ENCODE results near the gene COPS3. TPM values are rescaled to one million over a fixed set of nuclear protein-coding genes. Genes with fewer than 3 reads are reported as not detected.

Gene COPS3
- total RNA-seq, 6 experiments from 2014 or later = 19.7 to 33.0 (median 25.8) TPM

DNA sequence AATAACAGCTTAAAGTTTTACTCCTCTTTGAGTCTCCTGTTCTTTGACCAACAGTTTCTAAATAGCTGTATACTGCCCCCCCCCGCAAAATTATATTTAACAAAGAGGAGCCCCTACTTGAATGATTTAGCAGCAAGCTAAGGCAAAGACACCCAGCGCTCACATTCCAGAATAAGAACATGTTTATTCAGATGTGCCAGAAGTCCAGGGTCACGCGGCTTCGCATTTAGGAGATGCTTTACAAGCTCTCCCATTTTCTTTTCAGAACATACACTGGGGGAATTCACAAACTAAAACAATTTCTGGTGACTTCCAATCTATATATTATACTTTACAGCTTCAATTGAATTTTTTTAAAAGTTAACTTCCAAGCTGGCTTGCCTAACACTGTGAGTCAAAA, 80.2 kb downstream of the COPS3 start:
- TF ChIP-seq, protein P1, sequence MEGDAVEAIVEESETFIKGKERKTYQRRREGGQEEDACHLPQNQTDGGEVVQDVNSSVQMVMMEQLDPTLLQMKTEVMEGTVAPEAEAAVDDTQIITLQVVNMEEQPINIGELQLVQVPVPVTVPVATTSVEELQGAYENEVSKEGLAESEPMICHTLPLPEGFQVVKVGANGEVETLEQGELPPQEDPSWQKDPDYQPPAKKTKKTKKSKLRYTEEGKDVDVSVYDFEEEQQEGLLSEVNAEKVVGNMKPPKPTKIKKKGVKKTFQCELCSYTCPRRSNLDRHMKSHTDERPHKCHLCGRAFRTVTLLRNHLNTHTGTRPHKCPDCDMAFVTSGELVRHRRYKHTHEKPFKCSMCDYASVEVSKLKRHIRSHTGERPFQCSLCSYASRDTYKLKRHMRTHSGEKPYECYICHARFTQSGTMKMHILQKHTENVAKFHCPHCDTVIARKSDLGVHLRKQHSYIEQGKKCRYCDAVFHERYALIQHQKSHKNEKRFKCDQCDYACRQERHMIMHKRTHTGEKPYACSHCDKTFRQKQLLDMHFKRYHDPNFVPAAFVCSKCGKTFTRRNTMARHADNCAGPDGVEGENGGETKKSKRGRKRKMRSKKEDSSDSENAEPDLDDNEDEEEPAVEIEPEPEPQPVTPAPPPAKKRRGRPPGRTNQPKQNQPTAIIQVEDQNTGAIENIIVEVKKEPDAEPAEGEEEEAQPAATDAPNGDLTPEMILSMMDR (IDR thresholded peaks at IDR 0.05) = no peak
- no peak for TF ChIP-seq POLR2A (IDR thresholded peaks at IDR 0.05)
- Histone ChIP-seq H3K36me3 (peaks cover 0 to 6% (median 0%) of the 10 kb centered on the region in 4 donors), H3K27ac (no peak overlapping the region), H3K9me3 (no peaks in the 10 kb centered on the region), H3K4me3 (no peak overlapping the region), H3K4me1 (peaks cover 0 to 19% (median 7%) of the 10 kb centered on the region in 4 donors), H3K27me3 (no peaks in the 10 kb centered on the region)
- DNase-seq (no peak), ATAC-seq (no peak)
- intact Hi-C loops (cut with DNase I) = no loop called here
- WGBS (ENCODE audit: insufficient coverage, low coverage, low lambda C conversion rate, missing lambda C conversion rate) = 74% methylated on average over 4 of the region's 5 CpGs

DNA sequence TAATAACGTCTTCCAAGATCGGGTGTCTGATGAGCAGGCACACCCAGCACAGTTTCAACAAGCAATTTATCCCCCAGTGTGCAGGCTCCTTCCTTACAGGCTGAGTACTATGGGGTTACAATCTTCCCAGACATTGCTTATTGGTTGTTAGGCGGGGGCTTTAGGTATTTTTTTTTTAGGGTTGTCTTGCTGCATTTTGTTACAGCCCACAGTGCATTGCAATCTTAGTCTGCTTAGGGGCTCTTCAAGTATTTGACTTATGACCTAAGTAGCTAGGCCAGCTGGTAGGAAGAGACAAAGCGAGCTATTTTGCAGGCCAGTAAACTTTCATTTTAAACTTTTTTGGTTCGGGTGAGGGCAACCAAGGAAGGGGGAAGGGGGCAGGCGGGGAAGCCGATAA, 80.7 kb downstream of the COPS3 start:
- no peaks in the 10 kb centered on the region for H3K9me3 ChIP-seq
- H3K27me3 ChIP-seq = no peaks in the 10 kb centered on the region
- TF ChIP-seq POLR2A (IDR thresholded peaks at IDR 0.05) = no peak
- TF ChIP-seq, protein P1 (IDR thresholded peaks at IDR 0.05) = no peak
- DNase-seq (no peak), ATAC-seq (no peak)
- WGBS (ENCODE audit: insufficient coverage, low coverage, low lambda C conversion rate, missing lambda C conversion rate) = 73% methylated on average over 3 of the region's 7 CpGs
- intact Hi-C loops (cut with DNase I) = no loop called here
- H3K4me3 ChIP-seq = no peak overlapping the region
- H3K4me1 ChIP-seq = peaks cover 0 to 14% (median 7%) of the 10 kb centered on the region in 4 donors
- peaks cover 0 to 6% (median 0%) of the 10 kb centered on the region in 4 donors for H3K36me3 ChIP-seq
- no peak overlapping the region for H3K27ac ChIP-seq

DNA sequence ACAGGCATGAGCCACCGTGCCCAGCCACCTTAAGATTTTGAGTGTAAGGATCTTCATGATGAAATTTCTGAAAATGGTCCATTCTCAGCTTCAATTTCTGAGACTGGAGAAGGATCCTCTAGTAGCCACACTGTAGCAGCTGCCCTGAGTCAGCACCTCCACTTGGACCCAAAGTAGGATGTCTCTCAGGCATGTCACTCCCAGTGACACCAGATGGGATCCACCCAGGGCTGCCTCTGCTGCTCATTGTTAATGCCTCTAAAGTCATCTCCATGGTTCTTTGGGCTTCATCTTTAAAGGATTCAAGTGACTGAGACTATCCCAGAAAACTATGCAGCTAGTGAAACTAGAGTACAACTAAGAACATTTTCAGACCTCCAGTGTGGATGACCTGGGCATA, 82.8 kb downstream of the COPS3 start:
- DNase-seq = no peak
- no peaks in the 10 kb centered on the region for H3K9me3 ChIP-seq
- no peak for ATAC-seq
- no peak overlapping the region for H3K4me3 ChIP-seq
- 71% methylated on average over 1 of the region's 1 CpG for WGBS (ENCODE audit: insufficient coverage, low coverage, low lambda C conversion rate, missing lambda C conversion rate)
- H3K27ac ChIP-seq = no peak overlapping the region
- H3K27me3 ChIP-seq = no peaks in the 10 kb centered on the region
- no peak for TF ChIP-seq POLR2A (IDR thresholded peaks at IDR 0.05)
- TF ChIP-seq, protein P1 (IDR thresholded peaks at IDR 0.05) = no peak
- intact Hi-C loops (cut with DNase I) = no loop called here
- H3K4me1 ChIP-seq = no peaks in the 10 kb centered on the region
- peaks cover 0 to 6% (median 0%) of the 10 kb centered on the region in 4 donors for H3K36me3 ChIP-seq

DNA sequence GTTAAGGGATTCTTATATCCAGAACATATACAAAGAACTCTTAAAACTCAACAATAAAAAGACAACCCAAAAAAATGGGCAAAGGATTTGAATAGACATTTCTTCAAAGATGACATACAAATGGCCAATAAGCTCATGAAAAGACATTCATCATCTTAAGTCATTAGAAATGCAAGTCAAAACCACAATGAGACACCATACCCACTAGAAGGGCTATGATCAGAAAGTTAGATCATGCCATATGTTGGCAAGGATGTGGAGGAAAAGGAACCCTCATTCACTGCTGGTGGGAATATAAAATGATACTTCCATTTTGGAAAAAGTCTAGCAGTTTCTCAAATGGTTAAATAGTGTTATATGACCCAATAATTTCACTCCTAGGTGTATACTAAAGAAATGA, 84.3 kb downstream of the COPS3 start:
- H3K4me3 ChIP-seq = no peak overlapping the region
- no peaks in the 10 kb centered on the region for H3K4me1 ChIP-seq
- DNase-seq = no peak
- ATAC-seq = no peak
- H3K9me3 ChIP-seq = no peaks in the 10 kb centered on the region
- no peaks in the 10 kb centered on the region for H3K36me3 ChIP-seq
- intact Hi-C loops (cut with DNase I) = no loop called here
- no peak for TF ChIP-seq POLR2A (IDR thresholded peaks at IDR 0.05)
- TF ChIP-seq, protein P1 (IDR thresholded peaks at IDR 0.05) = no peak
- no peaks in the 10 kb centered on the region for H3K27me3 ChIP-seq
- no peak overlapping the region for H3K27ac ChIP-seq

Other genes with a start within 250 kb of the COPS3 start
- gene MPRIP, start 238.8 kb downstream of the COPS3 start, total RNA-seq = 10 to 100 TPM; 39.0 to 97.6 (median 76.7) TPM
- 1 to 10 TPM in 5 of 6 experiments, under 1 TPM in 1; 0.68 to 3.6 (median 2.8) TPM for gene PLD6, start 74.9 kb downstream of the COPS3 start, total RNA-seq
- gene FLCN, start 44.1 kb downstream of the COPS3 start, total RNA-seq = 10 to 100 TPM; 25.4 to 44.3 (median 35.9) TPM
- 1 to 10 TPM in 2 of 6 experiments, under 1 TPM in 4; 0.51 to 3.0 (median 0.87) TPM for gene NT5M, start 22.1 kb upstream of the COPS3 start, total RNA-seq
- gene MED9, start 195.8 kb upstream of the COPS3 start, total RNA-seq = 10 to 100 TPM in 3 of 6 experiments, 1 to 10 TPM in 3; 5.7 to 24.4 (median 12.4) TPM
- 100 to 1,000 TPM in 3 of 6 experiments, 10 to 100 TPM in 2, 1 to 10 TPM in 1; 1.0 to 230 (median 101) TPM for gene RASD1, start 215.1 kb upstream of the COPS3 start, total RNA-seq